ENCODE measurements around the gene MINAR1. TPM values are rescaled to one million over a fixed set of nuclear protein-coding genes. Genes with fewer than 3 reads are reported as not detected.
"Not testable (repeated sequence)": the region's sequence is repeated elsewhere in the genome, so short reads cannot be mapped to it uniquely, and the experiment has no call there.

The MINAR1 gene
- total RNA-seq, result 0.82 TPM

- peak; percentile 61 for DNase-seq
Observed at GRCh38 chr15:79431636-79432344, at the start of gene MINAR1. TSS of gene MINAR1 (plus strand) at chr15:79432336. CDS start at chr15:79456148, 23,812 bp downstream.

GRCh38 chr15:79394231-79394630, 37.9 kb upstream of the MINAR1 start:
- no peak for DNase-seq

GRCh38 chr15:79396850-79397249, 35.3 kb upstream of the MINAR1 start:
- no peak for DNase-seq

- no peak for DNase-seq
Observed at GRCh38 chr15:79397269-79397910, 34.7 kb upstream of the MINAR1 start.

GRCh38 chr15:79399606-79400005, 32.5 kb upstream of the MINAR1 start:
- peak; percentile 67 for DNase-seq

GRCh38 chr15:79400650-79401049, 31.5 kb upstream of the MINAR1 start:
- DNase-seq, result no peak

GRCh38 chr15:79401301-79401700, 30.8 kb upstream of the MINAR1 start:
- DNase-seq, result no peak

GRCh38 chr15:79402136-79402535, 30.0 kb upstream of the MINAR1 start:
- no peak for DNase-seq

GRCh38 chr15:79403501-79403900, 28.6 kb upstream of the MINAR1 start:
- no peak for DNase-seq

- DNase-seq, result no peak
Observed at GRCh38 chr15:79406210-79406609, 25.9 kb upstream of the MINAR1 start.

- no peak for DNase-seq
Observed at GRCh38 chr15:79408041-79408440, 24.1 kb upstream of the MINAR1 start.

- DNase-seq, result no peak
Observed at GRCh38 chr15:79410237-79410636, 21.9 kb upstream of the MINAR1 start.

- DNase-seq, result no peak
Observed at GRCh38 chr15:79412010-79412409, 20.1 kb upstream of the MINAR1 start.

- no peak for DNase-seq
Observed at GRCh38 chr15:79412429-79412828, 19.7 kb upstream of the MINAR1 start.

GRCh38 chr15:79416876-79417275, 15.3 kb upstream of the MINAR1 start:
- DNase-seq, result no peak

- peak; percentile 54 for DNase-seq
Observed at GRCh38 chr15:79418693-79419279, 13.3 kb upstream of the MINAR1 start.

- no peak for DNase-seq
Observed at GRCh38 chr15:79425591-79426295, 6.4 kb upstream of the MINAR1 start.

GRCh38 chr15:79426899-79427298, 5.2 kb upstream of the MINAR1 start:
- not testable (repeated sequence) for DNase-seq

- no peak for DNase-seq
Observed at GRCh38 chr15:79427781-79428598, 4.1 kb upstream of the MINAR1 start.

GRCh38 chr15:79430901-79431635, 1.1 kb upstream of the MINAR1 start:
- DNase-seq, result peak; percentile 34
